GM18507 (cell line): ENCODE data around the gene NFE2L1.
"Not testable (repeated sequence)": the region's sequence is repeated elsewhere in the genome, so short reads cannot be mapped to it uniquely, and the experiment has no call there.

ENCODE experiments used
- DNase-seq: peaks from one replicate; pipeline ENCODE4 v3.0.0; 2011; ENCODE audit warnings: low read depth; ENCODE audit not compliant: insufficient read length; ENCODE audit errors: extremely low spot score
- FAIRE-seq: peaks from 2 replicates; lab custom pipeline; 2011; peaks lifted over from hg19 to GRCh38; lab: Jason Lieb, UNC

Gene NFE2L1

GRCh38 chr17:48021934-48022333, 26.2 kb upstream of the NFE2L1 start:
- DNase-seq (no peak), FAIRE-seq (no peak)

DNA sequence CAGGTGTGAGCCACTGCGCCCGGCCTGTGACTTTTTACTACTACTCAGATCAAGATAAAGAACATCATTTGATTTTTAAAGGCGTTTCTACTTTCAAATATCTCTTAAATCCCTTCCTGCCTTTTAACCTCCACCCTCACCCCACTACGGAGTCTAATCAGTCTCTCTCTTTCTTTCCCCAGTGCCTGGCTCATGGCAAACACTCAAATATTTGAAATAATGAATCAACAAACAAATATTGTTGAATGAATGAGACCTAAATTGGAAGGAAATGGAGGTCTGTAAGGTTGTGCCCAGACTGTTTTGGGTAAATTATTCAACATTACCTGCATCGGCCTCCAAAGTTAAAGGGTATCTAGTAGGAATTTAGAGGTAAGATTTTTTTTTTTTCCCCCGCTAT, 25.3 kb upstream of the NFE2L1 start:
- DNase-seq (no peak), FAIRE-seq (no peak)

DNA sequence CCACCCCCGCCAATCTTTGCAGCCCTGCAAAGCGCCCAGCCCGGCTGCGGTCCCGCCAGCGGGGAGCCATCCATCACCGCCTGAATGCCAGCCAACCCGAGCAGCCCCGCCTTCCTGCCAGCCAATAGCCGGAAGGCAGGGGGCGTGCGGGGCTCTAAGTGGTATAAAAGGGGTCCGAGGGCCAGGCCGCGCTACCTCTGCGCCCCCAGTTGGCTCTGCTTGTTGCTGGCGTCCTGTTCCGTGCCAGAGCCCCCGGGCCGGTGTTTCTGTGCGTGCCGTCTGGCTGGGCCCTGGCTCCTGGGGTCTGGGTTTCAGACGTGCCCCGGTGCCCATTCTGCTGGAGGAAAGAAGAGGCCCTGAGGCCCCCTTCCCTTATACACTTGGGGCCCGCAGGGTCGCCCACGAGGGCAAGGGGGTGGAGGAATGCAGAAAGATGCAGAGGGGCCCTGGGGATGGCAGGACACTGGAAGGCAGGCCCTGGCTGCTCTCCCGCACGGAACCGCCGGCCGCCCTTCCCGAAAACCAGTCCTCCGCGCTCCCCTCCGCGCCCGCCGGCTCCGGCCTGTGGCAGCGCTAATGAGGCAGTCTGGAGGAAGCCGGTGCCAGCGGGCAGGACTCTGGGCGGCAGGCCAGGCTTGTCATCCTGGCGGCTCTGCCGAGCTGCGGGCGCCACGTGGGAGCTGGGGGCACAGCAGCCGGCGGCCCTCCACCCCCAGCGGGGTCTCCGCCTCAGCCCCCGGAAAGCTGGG, 24.6 kb upstream of the NFE2L1 start:
- no peak for DNase-seq
- no peak for FAIRE-seq

DNA sequence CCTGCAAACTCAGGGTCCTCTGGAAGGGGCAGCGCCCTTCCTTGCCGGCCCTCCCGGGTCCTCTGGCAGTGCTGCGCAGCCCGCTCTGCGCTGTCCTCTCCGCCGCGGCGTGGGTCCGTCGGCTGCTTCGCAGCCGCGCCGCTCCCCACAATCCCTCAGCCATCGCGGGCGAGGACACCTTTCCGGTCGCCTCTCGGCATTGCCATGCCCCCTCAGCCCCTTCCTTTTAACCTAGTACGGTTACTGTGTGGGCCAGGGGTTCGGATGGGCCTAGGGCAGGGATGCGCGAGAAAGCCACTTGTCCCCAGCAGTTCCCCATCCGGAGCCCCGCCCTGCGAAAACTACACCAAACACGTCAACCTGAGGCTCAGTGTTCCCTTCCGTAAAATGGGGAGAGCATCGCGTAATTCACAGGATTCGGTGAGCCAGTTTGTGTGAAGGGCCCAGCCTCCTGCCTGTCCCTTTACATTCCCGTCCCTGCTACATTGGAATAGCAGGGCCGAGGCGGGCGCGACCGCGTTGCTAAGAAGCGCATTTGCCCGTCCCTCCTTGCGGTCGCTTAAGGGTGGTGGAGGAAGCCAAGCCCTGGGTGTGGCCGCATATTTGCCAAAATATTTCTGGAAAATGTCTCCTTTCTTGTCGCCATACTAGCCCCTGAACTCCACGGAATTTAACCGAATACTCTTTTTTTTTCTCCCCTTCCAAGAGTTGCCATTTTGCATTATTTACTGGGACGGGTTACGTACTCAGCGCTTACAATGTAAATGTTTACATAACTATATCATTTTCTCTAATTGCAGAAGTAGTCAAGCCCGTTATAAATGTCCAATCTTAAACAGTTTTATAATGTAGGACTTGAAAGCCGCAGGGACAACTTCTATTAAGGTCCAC, 23.8 kb upstream of the NFE2L1 start:
- FAIRE-seq (peak; percentile 42), DNase-seq (no peak)

GRCh38 chr17:48025040-48025903, 22.9 kb upstream of the NFE2L1 start:
- peak; percentile 96 for FAIRE-seq
- peak; percentile 93 for DNase-seq

DNA sequence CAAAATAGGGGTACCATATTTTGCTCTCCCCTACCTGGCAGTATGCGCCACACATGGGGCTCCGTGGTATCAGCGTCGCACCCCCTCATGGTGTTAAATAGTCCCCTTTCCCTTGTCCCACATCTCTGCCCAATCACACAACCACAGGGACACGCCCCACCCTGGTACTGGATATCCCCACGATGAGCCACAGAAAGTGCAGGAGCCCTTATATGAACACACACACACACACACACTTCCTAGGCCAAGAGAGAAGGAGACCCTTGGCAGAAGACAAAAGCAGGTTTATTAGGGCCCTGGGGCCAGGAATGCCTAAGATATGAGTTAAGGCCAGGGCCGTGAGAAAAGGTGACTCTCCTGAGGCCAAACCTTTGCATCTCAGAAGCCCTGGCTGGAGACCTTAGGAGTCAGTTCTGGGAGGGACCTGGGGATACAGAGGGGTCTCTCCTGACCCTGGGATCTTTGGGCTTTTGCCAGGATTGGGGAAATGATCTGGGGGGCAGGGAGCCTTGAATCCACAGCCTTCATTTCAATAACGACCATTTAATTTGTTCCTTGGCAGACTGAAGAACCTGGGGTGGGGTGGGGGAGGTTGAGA, 22.2 kb upstream of the NFE2L1 start:
- DNase-seq (no peak), FAIRE-seq (no peak)

DNA sequence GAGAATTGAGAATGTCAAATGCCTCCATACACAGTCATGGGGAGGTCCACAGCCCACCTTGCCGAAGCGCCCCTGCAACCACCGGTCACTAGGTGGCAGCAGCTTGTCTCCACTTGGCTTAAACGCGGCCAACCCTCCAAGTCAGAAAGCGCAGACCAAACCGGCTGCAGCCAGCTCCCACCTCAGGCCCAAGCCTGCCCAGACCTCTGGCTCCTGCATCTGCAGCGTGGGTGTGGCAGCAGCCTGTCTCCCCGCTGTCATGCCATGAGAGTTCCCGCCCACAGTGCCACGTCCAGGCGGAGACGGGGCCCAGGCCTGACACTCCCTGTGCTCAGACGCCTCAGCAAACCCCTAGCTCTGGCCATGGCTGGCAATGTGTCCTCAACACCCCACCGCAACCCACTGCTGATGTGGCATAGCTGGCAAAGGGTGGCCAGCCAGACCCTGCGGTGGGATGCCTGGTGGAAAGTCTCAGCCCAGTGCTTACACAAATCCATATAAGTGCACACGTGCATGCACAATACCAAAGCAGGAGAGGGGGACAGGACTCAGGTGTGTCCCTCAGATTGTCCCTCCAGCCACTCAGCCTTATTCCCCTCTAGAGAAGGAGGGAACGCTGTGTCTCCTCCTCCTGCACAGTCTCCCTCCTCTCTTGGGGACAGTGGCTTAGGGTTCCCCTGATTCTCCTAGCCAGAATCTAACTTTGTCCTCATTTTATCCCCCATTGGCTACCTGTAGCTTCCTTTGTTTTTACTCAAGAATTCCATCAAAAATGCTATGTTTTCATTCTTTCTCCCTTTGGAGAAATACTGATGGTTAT, 21.4 kb upstream of the NFE2L1 start:
- DNase-seq (no peak), FAIRE-seq (peak; percentile 73)

DNA sequence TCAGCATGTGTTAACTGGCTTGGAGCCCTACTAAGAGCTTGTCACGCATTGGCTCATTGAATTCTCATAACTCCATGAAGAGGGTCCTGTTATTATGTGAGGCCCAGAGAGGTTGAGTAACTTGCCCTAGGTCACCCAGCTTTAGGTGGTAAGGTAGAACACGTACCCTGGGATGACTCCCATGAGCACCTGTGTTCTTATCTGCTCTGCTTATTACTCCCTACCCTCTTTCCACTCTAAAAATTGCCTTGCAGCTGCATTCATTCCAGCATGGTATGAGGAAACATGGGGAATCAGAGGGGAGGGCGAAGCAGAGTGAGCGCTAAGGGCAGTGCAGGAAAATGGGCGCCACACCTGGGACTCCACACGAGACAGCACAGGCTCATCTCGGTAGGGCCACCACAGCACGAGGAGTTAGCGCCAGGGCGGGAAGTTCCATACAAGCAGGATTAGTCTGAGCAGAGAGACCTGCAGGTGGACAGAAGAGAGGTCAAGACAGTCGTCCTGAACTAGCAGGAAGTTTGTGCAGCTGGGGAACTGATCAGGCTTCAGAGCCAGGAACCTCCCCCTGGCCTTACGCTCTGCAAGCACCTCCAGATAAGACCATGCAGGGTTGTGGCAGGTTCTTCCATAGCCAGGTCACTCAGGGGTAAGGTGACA, 20.7 kb upstream of the NFE2L1 start:
- no peak for DNase-seq
- no peak for FAIRE-seq

DNA sequence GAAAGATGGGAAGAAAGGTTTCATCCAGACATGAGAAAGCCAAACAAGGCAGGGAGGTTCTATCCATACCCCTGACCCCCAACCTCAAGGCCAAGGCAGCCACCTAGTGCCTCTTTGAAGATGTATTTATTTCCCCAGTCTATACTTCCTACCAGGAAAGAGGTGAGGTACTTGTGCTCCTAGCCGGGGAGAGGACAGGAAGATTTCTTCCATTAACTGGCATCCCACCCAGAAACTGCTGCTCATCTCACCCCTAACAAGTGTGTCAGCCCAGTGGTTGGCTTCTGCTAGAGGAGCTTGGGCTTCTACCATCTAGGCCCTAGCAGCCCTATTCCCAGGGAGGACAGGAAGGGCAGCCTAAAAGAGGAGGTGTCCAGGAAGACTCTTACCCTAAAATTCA, 19.4 kb upstream of the NFE2L1 start:
- DNase-seq, result no peak
- no peak for FAIRE-seq

- DNase-seq, result no peak
- FAIRE-seq, result no peak
Observed at GRCh38 chr17:48030531-48030930, 17.6 kb upstream of the NFE2L1 start.

DNA sequence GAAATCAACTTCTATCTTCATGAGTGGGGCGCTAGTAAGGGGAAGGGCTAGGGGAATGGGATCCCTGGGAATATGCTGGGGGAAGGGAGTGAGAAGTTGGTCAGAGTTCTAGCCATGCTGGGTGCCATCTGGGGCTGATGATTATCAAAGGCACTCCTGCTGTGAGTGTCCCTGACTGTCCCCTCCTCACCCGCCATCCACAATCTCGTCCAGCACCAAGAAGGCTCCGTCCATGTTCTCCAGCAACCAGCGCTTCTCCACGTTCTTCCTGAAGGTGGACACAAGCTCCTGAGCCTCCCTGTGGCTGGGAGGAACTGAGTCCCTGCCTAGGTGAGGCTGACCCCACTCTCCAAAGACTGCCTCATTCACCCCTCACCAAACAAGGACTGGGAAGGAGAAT, 16.2 kb upstream of the NFE2L1 start:
- DNase-seq (no peak), FAIRE-seq (no peak)

DNA sequence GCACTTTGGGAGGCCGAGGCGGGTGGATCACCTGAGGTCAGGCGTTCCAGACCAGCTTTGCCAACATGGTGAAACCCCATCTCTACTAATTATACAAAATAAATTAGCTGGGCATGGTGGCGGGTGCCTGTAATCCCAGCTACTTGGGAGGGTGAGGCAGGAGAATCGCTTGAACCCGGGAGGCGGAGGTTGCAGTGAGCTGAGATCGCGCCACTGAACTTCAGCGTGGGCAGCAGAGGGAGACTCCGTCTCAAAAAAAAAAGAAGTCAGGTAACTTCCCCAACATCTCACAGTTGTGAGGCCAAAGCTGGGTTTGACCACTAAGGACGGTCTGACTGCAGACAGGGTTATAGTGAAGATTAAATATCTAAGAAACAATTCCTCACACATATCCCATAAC, 13.4 kb upstream of the NFE2L1 start:
- DNase-seq, FAIRE-seq: not testable (repeated sequence)

GRCh38 chr17:48036693-48037035, 11.5 kb upstream of the NFE2L1 start:
- FAIRE-seq, result no peak

DNA sequence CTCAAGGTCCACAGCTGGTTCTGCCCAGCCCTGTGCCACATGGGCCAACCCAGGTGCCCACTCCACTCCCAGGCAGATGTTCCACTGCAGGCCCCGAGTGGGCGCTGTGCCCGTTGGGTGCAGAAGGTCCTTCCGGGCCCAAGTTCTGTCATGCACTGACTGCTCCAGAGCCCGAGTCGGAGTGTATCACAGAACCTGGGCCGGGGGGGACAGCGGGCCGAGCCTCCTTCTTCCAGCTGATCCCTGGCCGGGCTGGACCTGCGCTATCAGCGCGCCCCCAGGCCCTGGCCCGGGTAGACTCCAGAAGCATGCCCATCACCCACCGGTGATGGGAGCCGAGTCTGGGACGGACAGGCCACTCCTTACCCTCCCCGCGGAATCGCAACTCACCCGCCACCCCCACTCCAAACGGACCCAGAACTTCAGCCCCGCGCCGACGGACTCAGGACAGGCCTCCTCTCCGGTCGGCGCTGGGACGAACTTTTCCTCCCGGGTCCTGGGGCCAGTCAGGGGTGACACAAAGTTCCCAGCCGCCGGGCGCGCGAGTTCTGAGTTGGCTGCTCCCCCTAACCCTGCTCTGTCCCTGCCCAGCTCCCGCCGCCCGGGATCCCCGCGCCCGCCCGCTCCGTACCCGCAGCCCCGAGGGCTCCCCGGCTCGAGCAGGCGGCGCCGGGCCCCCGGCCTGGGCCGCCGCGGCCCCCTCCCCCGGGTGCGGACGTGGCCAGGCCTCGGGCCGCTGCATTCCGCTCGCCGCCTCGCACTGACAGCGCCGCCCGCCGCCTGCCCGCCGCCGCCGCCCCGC, 10.9 kb upstream of the NFE2L1 start, which contains the start of gene COPZ2:
Gene COPZ2, minus strand, starts transcription at position 762 of the 802 bp plus-strand sequence. Its CDS starts 20 bp downstream, at position 742.
- DNase-seq, result no peak
- FAIRE-seq, result no peak

More at GRCh38 chr17:48036693-48037035, 11.5 kb upstream of the NFE2L1 start:
- DNase-seq, result no peak

- FAIRE-seq, result no peak
- DNase-seq, result no peak
Observed at GRCh38 chr17:48037838-48038323, 10.3 kb upstream of the NFE2L1 start.

- DNase-seq (no peak), FAIRE-seq (no peak)
Observed at GRCh38 chr17:48038687-48039086, 9.5 kb upstream of the NFE2L1 start.

DNA sequence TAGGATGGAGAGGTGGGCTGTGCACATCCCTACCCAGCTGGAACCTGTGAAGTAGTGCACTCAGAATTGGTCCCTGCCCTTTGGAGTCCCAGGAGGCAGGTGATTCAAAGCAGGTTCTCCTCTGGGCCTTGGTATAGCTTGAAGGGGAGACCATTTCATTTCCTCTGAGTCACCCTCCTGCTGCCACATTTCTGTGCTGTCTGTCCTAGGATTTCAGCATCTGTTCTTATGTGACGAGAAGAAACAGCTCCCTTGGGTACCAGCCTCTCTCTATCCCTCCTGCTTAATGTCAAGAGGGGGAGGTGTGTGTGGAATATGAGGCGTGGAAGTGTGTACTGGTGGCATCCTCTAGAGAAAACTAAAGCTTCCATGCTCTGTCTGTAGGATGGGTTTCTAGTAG, 5.0 kb upstream of the NFE2L1 start:
- FAIRE-seq (no peak), DNase-seq (no peak)
